WTC11 (cell line): ENCODE results near the gene LEFTY1. TPM values are rescaled to one million over a fixed set of nuclear protein-coding genes. Genes with fewer than 3 reads are reported as not detected.

Experiments used
- ATAC-seq: fragments of 200-7000 bp; cut with Tn5 transposase; 2 replicates; pipeline ENCODE4 v1.10.0; 2021; ENCODE audit warnings: mild to moderate bottlenecking, moderate library complexity
- CTCF ChIA-PET: fragments of 300-600 bp; sonication (Branson Sonifier 250); formaldehyde crosslinking; loops from one replicate; lab custom pipeline; 2021; ENCODE audit warnings: antibody characterized with exemption; lab: Charles Lee
- POLR2A ChIA-PET: fragments of 350-600 bp; sonication (Branson Sonifier 250); formaldehyde crosslinking; loops from one replicate; lab custom pipeline; 2021; ENCODE audit warnings: antibody characterized with exemption; lab: Charles Lee
- DNase-seq: peaks from one replicate; pipeline ENCODE4 v3.0.0; 2021; ENCODE audit warnings: low spot score
- H3K27ac Mint-ChIP-seq: 2 replicates; pipeline ENCODE4 v1.8.0; 2021; ENCODE audit warnings: mixed read lengths
- H3K27me3 Mint-ChIP-seq: 2 replicates; pipeline ENCODE4 v1.8.0; 2021; ENCODE audit warnings: low read depth, mild to moderate bottlenecking, moderate library complexity, mixed read lengths
- H3K36me3 Mint-ChIP-seq: 2 replicates; pipeline ENCODE4 v1.8.0; 2021; ENCODE audit warnings: mixed read lengths
- H3K4me1 Mint-ChIP-seq: 2 replicates; pipeline ENCODE4 v1.8.0; 2022; ENCODE audit warnings: mixed read lengths
- H3K4me3 Mint-ChIP-seq: 2 replicates; pipeline ENCODE4 v1.8.0; 2021; ENCODE audit warnings: mild to moderate bottlenecking, moderate library complexity, mixed read lengths
- H3K9me3 Mint-ChIP-seq: 2 replicates; pipeline ENCODE4 v1.8.0; 2021; ENCODE audit warnings: mixed read lengths
- ATF1 ChIP-seq: sonication (generic); formaldehyde crosslinking; IDR thresholded peaks from 2 replicates; pipeline ENCODE4 v1.8.1; 2023; ENCODE audit warnings: mild to moderate bottlenecking, moderate library complexity, missing genetic modification reagents
- CBFB ChIP-seq: sonication (generic); formaldehyde crosslinking; IDR thresholded peaks from 2 replicates; pipeline ENCODE4 v1.8.1; 2022; ENCODE audit warnings: mild to moderate bottlenecking, low read depth, missing genetic modification reagents
- CREB1 ChIP-seq: sonication (generic); formaldehyde crosslinking; IDR thresholded peaks from 2 replicates; pipeline ENCODE4 v1.8.0; 2023; ENCODE audit warnings: mild to moderate bottlenecking, missing genetic modification reagents
- CREM ChIP-seq: sonication (generic); formaldehyde crosslinking; IDR thresholded peaks from 2 replicates; pipeline ENCODE4 v1.8.1; 2022; ENCODE audit warnings: mild to moderate bottlenecking, missing genetic modification reagents, moderate library complexity
- ESRRA ChIP-seq: sonication (generic); formaldehyde crosslinking; IDR thresholded peaks from 2 replicates; pipeline ENCODE4 v1.8.1; 2022; ENCODE audit warnings: mild to moderate bottlenecking, missing genetic modification reagents, borderline replicate concordance
- GABPB1 ChIP-seq: sonication (generic); formaldehyde crosslinking; IDR thresholded peaks from 2 replicates; pipeline ENCODE4 v1.8.1; 2023; ENCODE audit warnings: mild to moderate bottlenecking, missing genetic modification reagents
- IRF2 ChIP-seq: sonication (generic); formaldehyde crosslinking; IDR thresholded peaks from 2 replicates; pipeline ENCODE4 v1.8.0; 2022; ENCODE audit warnings: low read depth, missing genetic modification reagents, borderline replicate concordance
- JAZF1 ChIP-seq: fragments of 250-450 bp; sonication (Bioruptor Pico); IDR thresholded peaks from 2 replicates; pipeline ENCODE4 v1.9.0; 2021; ENCODE audit warnings: moderate library complexity, mild to moderate bottlenecking, inconsistent platforms
- JUN ChIP-seq: sonication (generic); formaldehyde crosslinking; IDR thresholded peaks from 2 replicates; pipeline ENCODE4 v1.8.0; 2023; ENCODE audit warnings: mild to moderate bottlenecking, missing genetic modification reagents
- NFATC4 ChIP-seq: fragments of 250-450 bp; sonication (Bioruptor Pico); IDR thresholded peaks from 2 replicates; pipeline ENCODE4 v1.9.0; 2021; ENCODE audit warnings: mild to moderate bottlenecking
- NR2C2 ChIP-seq: sonication (generic); formaldehyde crosslinking; IDR thresholded peaks from 2 replicates; pipeline ENCODE4 v1.8.0; 2022; ENCODE audit warnings: mild to moderate bottlenecking, missing genetic modification reagents
- PRRX2 ChIP-seq: fragments of 250-450 bp; sonication (Bioruptor Pico); IDR thresholded peaks from 2 replicates; pipeline ENCODE4 v1.8.0; 2021; ENCODE audit warnings: mild to moderate bottlenecking
- SMAD4 ChIP-seq: sonication (generic); formaldehyde crosslinking; IDR thresholded peaks from 2 replicates; pipeline ENCODE4 v1.8.0; 2022; ENCODE audit warnings: mild to moderate bottlenecking, missing genetic modification reagents
- TEAD4 ChIP-seq: sonication (generic); formaldehyde crosslinking; IDR thresholded peaks from 2 replicates; pipeline ENCODE4 v1.8.0; 2022; ENCODE audit warnings: mild to moderate bottlenecking, missing genetic modification reagents
- TP53 ChIP-seq: sonication (generic); formaldehyde crosslinking; IDR thresholded peaks from 2 replicates; pipeline ENCODE4 v1.8.1; 2023; ENCODE audit warnings: mild to moderate bottlenecking, missing genetic modification reagents
- ZNF121 ChIP-seq: sonication (generic); formaldehyde crosslinking; IDR thresholded peaks from 2 replicates; pipeline ENCODE4 v1.8.0; 2023; ENCODE audit warnings: missing genetic modification reagents
- ZNF263 ChIP-seq: sonication (generic); formaldehyde crosslinking; IDR thresholded peaks from 2 replicates; pipeline ENCODE4 v1.8.1; 2022; ENCODE audit warnings: low read depth, mild to moderate bottlenecking, moderate library complexity, missing genetic modification reagents
- ZNF317 ChIP-seq: sonication (generic); formaldehyde crosslinking; IDR thresholded peaks from 2 replicates; pipeline ENCODE4 v1.8.1; 2023; ENCODE audit warnings: low read depth, mild to moderate bottlenecking, moderate library complexity, missing genetic modification reagents, borderline replicate concordance
- total RNA-seq: library from RNA; stranded (reverse); gene quantifications from 3 replicates; pipeline ENCODE4 v1.2.3, GENCODE V29; 2021
- TF ChIP-seq, protein P1 (sequence below): fragments of 250-450 bp; sonication (Bioruptor Pico); IDR thresholded peaks from 2 replicates; pipeline ENCODE4 v1.9.0; 2021; ENCODE audit warnings: mild to moderate bottlenecking
- TF ChIP-seq, protein P2 (sequence below): sonication (generic); formaldehyde crosslinking; conservative IDR thresholded peaks from 2 replicates; pipeline ENCODE4 v1.8.1; 2023; ENCODE audit warnings: mild to moderate bottlenecking, low read depth, missing genetic modification reagents, moderate library complexity
- TF ChIP-seq, protein P3 (sequence below): sonication (generic); formaldehyde crosslinking; IDR thresholded peaks from 2 replicates; pipeline ENCODE4 v1.8.1; 2022; ENCODE audit warnings: low read depth, missing genetic modification reagents, borderline replicate concordance
- TF ChIP-seq, protein P4 (sequence below): fragments of 250-450 bp; sonication (Bioruptor Pico); IDR thresholded peaks from 2 replicates; pipeline ENCODE4 v1.9.0; 2021; ENCODE audit warnings: mild to moderate bottlenecking
- TF ChIP-seq, protein P5 (sequence below): sonication (generic); formaldehyde crosslinking; IDR thresholded peaks from 2 replicates; pipeline ENCODE4 v1.8.1; 2023; ENCODE audit warnings: mild to moderate bottlenecking, missing genetic modification reagents
- TF ChIP-seq, protein P6 (sequence below): sonication (generic); formaldehyde crosslinking; conservative IDR thresholded peaks from 2 replicates; pipeline ENCODE4 v1.8.1; 2022; ENCODE audit warnings: mild to moderate bottlenecking, missing genetic modification reagents

LEFTY1 gene
- total RNA-seq, 1 experiment from 2014 or later: 52.9 TPM

DNA sequence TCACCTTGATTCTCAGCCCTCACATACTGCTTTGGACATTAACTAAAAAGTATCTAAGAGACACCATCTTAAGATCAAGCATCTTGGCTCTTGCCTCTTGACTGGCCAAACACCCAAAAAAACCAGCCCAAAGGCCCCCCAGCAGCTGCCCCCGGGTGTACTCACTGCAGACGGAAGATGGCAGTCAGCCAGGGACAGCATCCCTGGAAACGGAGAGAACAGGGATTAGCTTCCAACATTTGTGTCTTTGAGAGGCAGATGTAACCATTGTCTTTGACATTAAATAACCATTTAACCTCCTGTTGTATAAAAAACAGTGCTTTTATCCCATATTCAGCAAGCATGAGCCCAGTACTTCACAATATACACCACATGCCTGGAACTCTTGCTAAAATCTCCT is 18.0 kb downstream of the LEFTY1 start (continued):
- no peak for TF ChIP-seq ZNF317 (CRISPR knock-in tag)
- TF ChIP-seq, protein P1, sequence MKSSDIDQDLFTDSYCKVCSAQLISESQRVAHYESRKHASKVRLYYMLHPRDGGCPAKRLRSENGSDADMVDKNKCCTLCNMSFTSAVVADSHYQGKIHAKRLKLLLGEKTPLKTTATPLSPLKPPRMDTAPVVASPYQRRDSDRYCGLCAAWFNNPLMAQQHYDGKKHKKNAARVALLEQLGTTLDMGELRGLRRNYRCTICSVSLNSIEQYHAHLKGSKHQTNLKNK (CRISPR knock-in tag): no peak
- TF ChIP-seq IRF2: no peak
- TF ChIP-seq JAZF1: no peak
- TF ChIP-seq NFATC4 (CRISPR knock-in tag): no peak
- no peak for TF ChIP-seq ZNF121 (CRISPR knock-in tag)
- TF ChIP-seq, protein P2, sequence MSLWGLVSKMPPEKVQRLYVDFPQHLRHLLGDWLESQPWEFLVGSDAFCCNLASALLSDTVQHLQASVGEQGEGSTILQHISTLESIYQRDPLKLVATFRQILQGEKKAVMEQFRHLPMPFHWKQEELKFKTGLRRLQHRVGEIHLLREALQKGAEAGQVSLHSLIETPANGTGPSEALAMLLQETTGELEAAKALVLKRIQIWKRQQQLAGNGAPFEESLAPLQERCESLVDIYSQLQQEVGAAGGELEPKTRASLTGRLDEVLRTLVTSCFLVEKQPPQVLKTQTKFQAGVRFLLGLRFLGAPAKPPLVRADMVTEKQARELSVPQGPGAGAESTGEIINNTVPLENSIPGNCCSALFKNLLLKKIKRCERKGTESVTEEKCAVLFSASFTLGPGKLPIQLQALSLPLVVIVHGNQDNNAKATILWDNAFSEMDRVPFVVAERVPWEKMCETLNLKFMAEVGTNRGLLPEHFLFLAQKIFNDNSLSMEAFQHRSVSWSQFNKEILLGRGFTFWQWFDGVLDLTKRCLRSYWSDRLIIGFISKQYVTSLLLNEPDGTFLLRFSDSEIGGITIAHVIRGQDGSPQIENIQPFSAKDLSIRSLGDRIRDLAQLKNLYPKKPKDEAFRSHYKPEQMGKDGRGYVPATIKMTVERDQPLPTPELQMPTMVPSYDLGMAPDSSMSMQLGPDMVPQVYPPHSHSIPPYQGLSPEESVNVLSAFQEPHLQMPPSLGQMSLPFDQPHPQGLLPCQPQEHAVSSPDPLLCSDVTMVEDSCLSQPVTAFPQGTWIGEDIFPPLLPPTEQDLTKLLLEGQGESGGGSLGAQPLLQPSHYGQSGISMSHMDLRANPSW (CRISPR knock-in tag): no peak
- TF ChIP-seq, protein P3, sequence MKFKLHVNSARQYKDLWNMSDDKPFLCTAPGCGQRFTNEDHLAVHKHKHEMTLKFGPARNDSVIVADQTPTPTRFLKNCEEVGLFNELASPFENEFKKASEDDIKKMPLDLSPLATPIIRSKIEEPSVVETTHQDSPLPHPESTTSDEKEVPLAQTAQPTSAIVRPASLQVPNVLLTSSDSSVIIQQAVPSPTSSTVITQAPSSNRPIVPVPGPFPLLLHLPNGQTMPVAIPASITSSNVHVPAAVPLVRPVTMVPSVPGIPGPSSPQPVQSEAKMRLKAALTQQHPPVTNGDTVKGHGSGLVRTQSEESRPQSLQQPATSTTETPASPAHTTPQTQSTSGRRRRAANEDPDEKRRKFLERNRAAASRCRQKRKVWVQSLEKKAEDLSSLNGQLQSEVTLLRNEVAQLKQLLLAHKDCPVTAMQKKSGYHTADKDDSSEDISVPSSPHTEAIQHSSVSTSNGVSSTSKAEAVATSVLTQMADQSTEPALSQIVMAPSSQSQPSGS (CRISPR knock-in tag): no peak
- no peak for TF ChIP-seq CBFB (CRISPR knock-in tag)

DNA sequence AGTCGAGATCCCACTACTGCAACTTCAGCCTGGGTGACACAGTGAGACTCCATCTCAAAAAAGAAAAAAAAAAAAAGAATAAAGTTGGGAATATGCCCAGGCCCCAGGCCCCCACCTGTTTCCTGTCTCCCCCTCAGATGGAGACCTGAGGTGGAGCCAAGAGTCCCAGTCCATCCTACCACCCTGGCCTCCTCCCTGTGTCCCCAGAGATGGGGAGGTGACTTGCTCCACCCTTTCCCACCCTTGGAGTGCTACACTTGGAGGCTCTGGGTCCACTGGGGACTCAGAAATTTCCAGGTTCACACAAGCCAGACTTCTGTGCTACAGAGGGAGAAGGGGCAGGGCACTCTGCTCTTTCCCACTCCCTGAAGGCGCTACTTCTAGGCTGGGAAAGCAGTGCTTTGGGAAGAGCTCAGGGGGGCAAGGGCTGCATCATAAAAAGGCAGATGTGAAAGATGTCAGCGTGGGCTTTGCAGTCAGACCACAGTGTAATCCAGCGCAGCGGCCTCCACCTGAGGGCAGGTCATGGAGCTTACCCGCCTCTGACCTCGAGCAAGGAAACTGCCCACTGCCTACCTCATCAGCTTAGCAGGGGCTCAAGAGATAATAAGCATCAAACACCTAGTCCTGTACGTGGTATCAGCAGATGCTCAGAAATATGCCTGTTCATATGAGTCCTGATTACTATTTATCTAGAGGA is 20.2 kb downstream of the LEFTY1 start:
- Mint-ChIP-seq H3K27ac (peak overlapping the region; percentile 27; the same call in 1 of the 2 replicates), H3K4me1 (peaks cover 14% of the 10 kb centered on the region)
- POLR2A ChIA-PET: interaction anchor here (0.8 kb wide), 1 partner anchor 14 kb away, joined by 3 read pairs; the partner anchor contains the start of gene TMEM63A

DNA sequence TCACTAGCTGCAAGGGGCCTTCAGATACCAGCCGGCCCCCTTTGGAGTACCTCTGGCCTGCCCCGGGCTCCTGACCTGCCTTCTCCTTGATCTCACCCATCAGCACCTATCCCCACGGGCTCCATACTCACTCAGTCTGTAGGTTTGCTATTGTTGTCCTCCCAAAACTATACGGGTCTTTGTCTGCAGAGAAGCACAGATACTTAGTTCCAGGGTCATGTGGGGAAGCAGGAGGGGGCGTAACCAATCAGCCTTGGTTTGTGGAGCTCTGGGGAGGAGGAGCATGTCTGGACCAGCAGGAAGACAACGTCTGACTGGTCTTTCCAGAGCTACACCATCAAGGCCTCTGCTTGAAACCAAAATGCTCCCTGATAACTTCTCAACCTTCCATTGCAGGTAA is 22.0 kb downstream of the LEFTY1 start:
- no peak overlapping the region for H3K4me3 Mint-ChIP-seq
- no peak for DNase-seq
- no peaks in the 10 kb centered on the region for H3K27me3 Mint-ChIP-seq
- H3K4me1 Mint-ChIP-seq: peaks cover 9% of the 10 kb centered on the region
- CTCF ChIA-PET: no interaction called here
- peak; percentile 38 for ATAC-seq
- TF ChIP-seq, protein P4, sequence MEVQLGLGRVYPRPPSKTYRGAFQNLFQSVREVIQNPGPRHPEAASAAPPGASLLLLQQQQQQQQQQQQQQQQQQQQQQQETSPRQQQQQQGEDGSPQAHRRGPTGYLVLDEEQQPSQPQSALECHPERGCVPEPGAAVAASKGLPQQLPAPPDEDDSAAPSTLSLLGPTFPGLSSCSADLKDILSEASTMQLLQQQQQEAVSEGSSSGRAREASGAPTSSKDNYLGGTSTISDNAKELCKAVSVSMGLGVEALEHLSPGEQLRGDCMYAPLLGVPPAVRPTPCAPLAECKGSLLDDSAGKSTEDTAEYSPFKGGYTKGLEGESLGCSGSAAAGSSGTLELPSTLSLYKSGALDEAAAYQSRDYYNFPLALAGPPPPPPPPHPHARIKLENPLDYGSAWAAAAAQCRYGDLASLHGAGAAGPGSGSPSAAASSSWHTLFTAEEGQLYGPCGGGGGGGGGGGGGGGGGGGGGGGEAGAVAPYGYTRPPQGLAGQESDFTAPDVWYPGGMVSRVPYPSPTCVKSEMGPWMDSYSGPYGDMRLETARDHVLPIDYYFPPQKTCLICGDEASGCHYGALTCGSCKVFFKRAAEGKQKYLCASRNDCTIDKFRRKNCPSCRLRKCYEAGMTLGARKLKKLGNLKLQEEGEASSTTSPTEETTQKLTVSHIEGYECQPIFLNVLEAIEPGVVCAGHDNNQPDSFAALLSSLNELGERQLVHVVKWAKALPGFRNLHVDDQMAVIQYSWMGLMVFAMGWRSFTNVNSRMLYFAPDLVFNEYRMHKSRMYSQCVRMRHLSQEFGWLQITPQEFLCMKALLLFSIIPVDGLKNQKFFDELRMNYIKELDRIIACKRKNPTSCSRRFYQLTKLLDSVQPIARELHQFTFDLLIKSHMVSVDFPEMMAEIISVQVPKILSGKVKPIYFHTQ (CRISPR knock-in tag): no peak
- TF ChIP-seq CREB1 (CRISPR knock-in tag) (no peak), ESRRA (no peak), CREM (CRISPR knock-in tag) (no peak), JUN (CRISPR knock-in tag) (no peak)
- TF ChIP-seq, protein P5, sequence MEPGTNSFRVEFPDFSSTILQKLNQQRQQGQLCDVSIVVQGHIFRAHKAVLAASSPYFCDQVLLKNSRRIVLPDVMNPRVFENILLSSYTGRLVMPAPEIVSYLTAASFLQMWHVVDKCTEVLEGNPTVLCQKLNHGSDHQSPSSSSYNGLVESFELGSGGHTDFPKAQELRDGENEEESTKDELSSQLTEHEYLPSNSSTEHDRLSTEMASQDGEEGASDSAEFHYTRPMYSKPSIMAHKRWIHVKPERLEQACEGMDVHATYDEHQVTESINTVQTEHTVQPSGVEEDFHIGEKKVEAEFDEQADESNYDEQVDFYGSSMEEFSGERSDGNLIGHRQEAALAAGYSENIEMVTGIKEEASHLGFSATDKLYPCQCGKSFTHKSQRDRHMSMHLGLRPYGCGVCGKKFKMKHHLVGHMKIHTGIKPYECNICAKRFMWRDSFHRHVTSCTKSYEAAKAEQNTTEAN (CRISPR knock-in tag): no peak
- TF ChIP-seq, protein P1 (CRISPR knock-in tag): no peak
- H3K36me3 Mint-ChIP-seq: peaks cover 74% of the 10 kb centered on the region
- peak overlapping the region; percentile 2; the same call in 1 of the 2 replicates for H3K27ac Mint-ChIP-seq
- H3K9me3 Mint-ChIP-seq: no peaks in the 10 kb centered on the region
- POLR2A ChIA-PET: no interaction called here

More for the DNA sequence above, 20.2 kb downstream of the LEFTY1 start:
- DNase-seq (no peak), ATAC-seq (no peak)
- no peak overlapping the region for H3K4me3 Mint-ChIP-seq
- H3K27me3 Mint-ChIP-seq: no peaks in the 10 kb centered on the region
- TF ChIP-seq ATF1 (CRISPR knock-in tag): no peak
- TF ChIP-seq, protein P6, sequence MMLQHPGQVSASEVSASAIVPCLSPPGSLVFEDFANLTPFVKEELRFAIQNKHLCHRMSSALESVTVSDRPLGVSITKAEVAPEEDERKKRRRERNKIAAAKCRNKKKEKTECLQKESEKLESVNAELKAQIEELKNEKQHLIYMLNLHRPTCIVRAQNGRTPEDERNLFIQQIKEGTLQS (CRISPR knock-in tag): no peak
- TF ChIP-seq JUN (CRISPR knock-in tag): no peak
- TF ChIP-seq TP53: no peak
- no peak for TF ChIP-seq JAZF1
- TF ChIP-seq TEAD4 (CRISPR knock-in tag): no peak
- TF ChIP-seq ZNF263 (CRISPR knock-in tag): no peak
- no peak for TF ChIP-seq GABPB1 (CRISPR knock-in tag)
- no peak for TF ChIP-seq SMAD4
- no peak for TF ChIP-seq NR2C2 (CRISPR knock-in tag)
- TF ChIP-seq PRRX2: no peak
- H3K9me3 Mint-ChIP-seq: no peaks in the 10 kb centered on the region
- CTCF ChIA-PET: interaction anchor here (1.3 kb wide), 1 partner anchor 9 kb away, joined by 3 read pairs; no protein-coding TSS in a partner anchor
- H3K36me3 Mint-ChIP-seq: peaks cover 69% of the 10 kb centered on the region
